ENCODE results near the gene CPEB1. TPM values are rescaled to one million over a fixed set of nuclear protein-coding genes. Genes with fewer than 3 reads are reported as not detected.

CPEB1 gene
- total and polyA plus RNA-seq, 10 donors = 0.09 to 1.2 (median 0.46) TPM

GRCh38 chr15:82681371-82681770 is 34.2 kb upstream of the CPEB1 start:
- Histone ChIP-seq H3K4me1 (peaks cover 0 to 18% (median 12%) of the 10 kb centered on the region in 6 donors), H3K9me3 (no peaks in the 10 kb centered on the region), H3K4me3 (peak overlapping the region in 1 of 8 donors; percentile 75), H3K27ac (no peak overlapping the region), H3K27me3 (replicated peaks in 1 of 7) (peaks cover 0 to 54% (median 25%) of the 10 kb centered on the region in 7 donors), H3K36me3 (no peaks in the 10 kb centered on the region)
- intact Hi-C loops (cut with DNase I; ENCODE audit: low total_unique reads) = no loop called here
- TF ChIP-seq POLR2A (IDR thresholded peaks at IDR 0.05) (no peak), CTCF (IDR thresholded peaks at IDR 0.05 in 8 of 11, conservative IDR thresholded peaks at IDR 0.05 in 3 of 11) (no peak), POLR2AphosphoS5 (IDR thresholded peaks at IDR 0.05) (no peak)
- DNase-seq = no peak
- WGBS, 5 donors = 83 to 92% (median 89%) methylated on average over 10 of the region's 10 CpGs

- Histone ChIP-seq H3K4me3 (peak overlapping the region; percentile 33 to 75 (median 44)), H3K4me1 (peaks cover 0 to 18% (median 12%) of the 10 kb centered on the region in 6 donors), H3K27me3 (replicated peaks in 1 of 7) (peaks cover 0 to 54% (median 25%) of the 10 kb centered on the region in 7 donors), H3K27ac (peak overlapping the region in 7 of 8 donors; percentile 61 to 82 (median 73)), H3K9me3 (no peaks in the 10 kb centered on the region), H3K36me3 (no peaks in the 10 kb centered on the region)
- peak in 5 of 11 experiments; percentile 6 to 43 (median 22) for TF ChIP-seq CTCF (IDR thresholded peaks at IDR 0.05 in 8 of 11, conservative IDR thresholded peaks at IDR 0.05 in 3 of 11)
- TF ChIP-seq POLR2A (IDR thresholded peaks at IDR 0.05) = no peak
- TF ChIP-seq POLR2AphosphoS5 (IDR thresholded peaks at IDR 0.05) = peak; percentile 84 to 91 (median 89)
- peak; percentile 94 for DNase-seq
- intact Hi-C loops (cut with DNase I; ENCODE audit: low total_unique reads) = no loop called here
- 4 to 6% (median 5%) methylated on average over 26 to 76 of the region's 76 CpGs for WGBS, 5 donors
Observed at GRCh38 chr15:82680200-82681102, 33.3 kb upstream of the CPEB1 start.

- intact Hi-C loops (cut with DNase I; ENCODE audit: low total_unique reads) = no loop called here
- H3K36me3 ChIP-seq = no peaks in the 10 kb centered on the region
Observed at GRCh38 chr15:82679626-82680199, 32.5 kb upstream of the CPEB1 start.

More at GRCh38 chr15:82679626-82680199, 32.5 kb upstream of the CPEB1 start:
- Histone ChIP-seq H3K9me3 (no peaks in the 10 kb centered on the region), H3K27ac (peak overlapping the region in 1 of 8 donors; percentile 82), H3K27me3 (replicated peaks in 1 of 7) (peaks cover 0 to 54% (median 25%) of the 10 kb centered on the region in 7 donors), H3K4me1 (peaks cover 0 to 18% (median 12%) of the 10 kb centered on the region in 6 donors), H3K4me3 (peak overlapping the region in 7 of 8 donors; percentile 33 to 75 (median 47))
- no peak for DNase-seq
- TF ChIP-seq POLR2AphosphoS5 (IDR thresholded peaks at IDR 0.05) (no peak), CTCF (IDR thresholded peaks at IDR 0.05 in 8 of 11, conservative IDR thresholded peaks at IDR 0.05 in 3 of 11) (no peak), POLR2A (IDR thresholded peaks at IDR 0.05) (no peak)
- 30 to 39% (median 32%) methylated on average over 18 to 19 of the region's 19 CpGs for WGBS, 5 donors
